CD8-positive, alpha-beta memory T cell (primary cell): ENCODE data around the gene NUP153. TPM values are rescaled to one million over a fixed set of nuclear protein-coding genes. Genes with fewer than 3 reads are reported as not detected.
A peak's percentile ranks its signal among the peaks of the same experiment; 100 is the strongest.

ENCODE experiments used
- CTCF ChIA-PET: fragments of 350-600 bp; sonication (Branson Sonifier 250); formaldehyde crosslinking; loops from one replicate; lab custom pipeline; 2021; ENCODE audit warnings: antibody characterized with exemption; lab: Charles Lee
- POLR2A ChIA-PET: fragments of 350-600 bp; sonication (Branson Sonifier 250); formaldehyde crosslinking; loops from one replicate; lab custom pipeline; 2021; ENCODE audit warnings: antibody characterized with exemption; lab: Charles Lee
- DNase-seq, 5 donors: peaks; one replicate each; pipeline versions ENCODE4 v3.0.0 to v3.0.0-alpha.2; 2020 to 2022; ENCODE audit warnings: mixed read lengths in 1 of 5
- H3K27ac ChIP-seq: one replicate; pipeline ENCODE4 v1.7.0; 2013; ENCODE audit warnings: low read depth, mild to moderate bottlenecking, low read length, moderate library complexity
- H3K27me3 ChIP-seq: 2 replicates; pipeline ENCODE4 v1.7.0; 2013; ENCODE audit warnings: low read length, mild to moderate bottlenecking; ENCODE audit not compliant: insufficient read depth, poor library complexity, severe bottlenecking
- H3K36me3 ChIP-seq: 2 replicates; pipeline ENCODE4 v1.7.0; 2013; ENCODE audit warnings: mild to moderate bottlenecking, low read length, moderate library complexity; ENCODE audit not compliant: insufficient read depth
- H3K4me1 ChIP-seq: 2 replicates; pipeline ENCODE4 v1.7.0; 2013; ENCODE audit warnings: mild to moderate bottlenecking, low read length, moderate library complexity; ENCODE audit not compliant: insufficient read depth
- H3K4me3 ChIP-seq: 2 replicates; pipeline ENCODE4 v1.7.0; 2013; ENCODE audit warnings: mild to moderate bottlenecking, low read length
- H3K9me3 ChIP-seq: 2 replicates; pipeline ENCODE4 v1.7.0; 2013; ENCODE audit warnings: mild to moderate bottlenecking, low read length
- H3K27ac Mint-ChIP-seq, 8 donors: one replicate each; pipeline ENCODE4 v1.8.0; 2020 to 2021; ENCODE audit warnings: mixed read lengths in 8 of 8, mild to moderate bottlenecking in 6 of 8, inconsistent platforms in 3 of 8, moderate library complexity in 3 of 8
- H3K27me3 Mint-ChIP-seq, 2 donors: one replicate each; pipeline ENCODE4 v1.8.0; 2020 to 2021; ENCODE audit warnings: mixed read lengths in 2 of 2, mild to moderate bottlenecking in 1 of 2, moderate library complexity in 1 of 2
- H3K36me3 Mint-ChIP-seq, 3 donors: one replicate each; pipeline ENCODE4 v1.8.0; 2020 to 2021; ENCODE audit warnings: mixed read lengths in 3 of 3, inconsistent platforms in 1 of 3, mild to moderate bottlenecking in 1 of 3
- H3K4me1 Mint-ChIP-seq, 3 donors: one replicate each; pipeline ENCODE4 v1.8.0; 2020 to 2021; ENCODE audit warnings: mixed read lengths in 3 of 3, inconsistent platforms in 1 of 3, mild to moderate bottlenecking in 1 of 3
- H3K4me3 Mint-ChIP-seq, 7 donors: one replicate each; pipeline ENCODE4 v1.8.0; 2020 to 2021; ENCODE audit warnings: mixed read lengths in 7 of 7, mild to moderate bottlenecking in 6 of 7, moderate library complexity in 4 of 7, inconsistent platforms in 2 of 7
- H3K9me3 Mint-ChIP-seq, 5 donors: one replicate each; pipeline ENCODE4 v1.8.0; 2020 to 2022; ENCODE audit warnings: mixed read lengths in 5 of 5, mild to moderate bottlenecking in 3 of 5, moderate library complexity in 2 of 5, inconsistent platforms in 1 of 5
- polyA plus RNA-seq: library from polyadenylated mRNA; unstranded; fragments of 300-500 nt; fragmentation: Illumina TruSeq; gene quantifications from one replicate; pipeline ENCODE4 v1.2.3, GENCODE V29; 2021
- total RNA-seq, 2 experiments: library from RNA; stranded (reverse); gene quantifications; one replicate each; pipeline ENCODE4 v1.2.3, GENCODE V29; 2021

The NUP153 gene
- total and polyA plus RNA-seq, 3 experiments from 2014 or later: 4.3 to 104 (median 97.4) TPM

DNA sequence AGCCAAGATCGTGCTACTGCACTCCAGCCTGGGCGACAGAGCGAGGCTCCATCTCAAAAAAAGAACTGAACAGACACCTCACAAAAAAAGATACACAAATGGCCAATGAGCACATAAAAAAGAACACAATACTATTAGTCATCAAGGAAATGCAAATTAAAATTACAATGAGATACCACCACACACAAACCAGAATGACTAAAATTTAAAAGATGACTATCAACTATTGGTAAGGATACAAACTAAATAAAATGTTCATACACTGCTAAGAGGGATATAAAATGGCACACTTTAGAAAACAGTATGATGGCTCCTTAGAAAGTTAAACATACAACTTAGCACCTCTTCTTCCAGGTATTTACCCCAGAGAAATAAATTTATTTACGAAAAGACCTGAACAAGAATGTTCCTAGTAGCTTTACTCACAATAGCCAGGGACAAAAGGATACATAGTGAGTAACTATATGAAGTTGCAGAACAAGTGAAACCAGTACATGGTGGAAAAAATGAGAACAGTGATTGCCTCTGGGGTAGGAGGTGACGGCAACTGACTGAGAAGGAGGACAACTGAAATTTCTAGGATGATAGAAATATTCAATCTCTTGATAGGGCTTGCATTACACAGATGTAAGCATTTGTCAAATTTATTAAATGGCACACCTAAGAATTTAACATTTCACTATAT lies 53.4 kb downstream of the NUP153 start:
- Histone ChIP-seq H3K4me1 (no peaks in the 10 kb centered on the region), H3K27me3 (no peaks in the 10 kb centered on the region), H3K4me3 (no peak overlapping the region), H3K36me3 (peaks cover 27% of the 10 kb centered on the region), H3K27ac (no peak overlapping the region), H3K9me3 (no peaks in the 10 kb centered on the region)
- no peak overlapping the region for H3K4me3 Mint-ChIP-seq
- DNase-seq: no peak
- peaks cover 11 to 76% (median 18%) of the 10 kb centered on the region in 3 donors for H3K36me3 Mint-ChIP-seq
- CTCF ChIA-PET: no interaction called here
- peak overlapping the region in 2 of 8 donors; percentile 1 to 42 for H3K27ac Mint-ChIP-seq
- POLR2A ChIA-PET: no interaction called here
- H3K4me1 Mint-ChIP-seq: peaks cover 18 to 52% (median 31%) of the 10 kb centered on the region in 3 donors
- H3K27me3 Mint-ChIP-seq: no peaks in the 10 kb centered on the region
- H3K9me3 Mint-ChIP-seq: no peaks in the 10 kb centered on the region

DNA sequence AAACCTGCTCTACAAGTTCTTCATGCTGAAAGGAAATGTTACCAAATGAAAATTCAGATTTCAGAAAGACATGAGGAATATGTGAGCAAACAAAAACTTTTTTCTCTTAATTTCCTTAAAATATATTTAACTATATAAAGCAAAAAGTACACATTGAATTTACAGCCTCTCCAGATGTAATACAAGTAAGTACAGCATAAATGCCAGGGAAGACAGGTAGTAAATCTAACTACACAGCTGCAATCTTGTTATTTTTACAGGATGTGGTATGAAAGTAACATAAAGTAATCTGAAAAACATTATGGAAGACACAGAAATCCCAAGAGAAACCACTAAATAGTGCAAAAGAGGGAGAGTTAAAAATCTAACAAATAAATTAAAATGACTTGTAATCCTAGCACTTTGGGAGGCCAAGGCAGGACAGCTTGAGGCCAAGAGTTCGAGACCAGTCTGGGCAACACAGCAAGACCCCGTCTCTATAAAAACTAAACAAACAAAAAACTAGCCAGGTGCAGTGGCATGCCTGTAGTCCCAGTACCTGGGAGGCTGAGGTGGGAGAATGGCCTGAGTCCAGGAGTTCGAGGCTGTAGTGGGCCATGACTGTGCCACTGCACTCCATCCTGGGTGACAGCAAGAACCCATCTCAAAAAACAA lies 55.9 kb downstream of the NUP153 start:
- H3K27me3 ChIP-seq: no peaks in the 10 kb centered on the region
- Mint-ChIP-seq H3K4me1 (peaks cover 16 to 34% (median 22%) of the 10 kb centered on the region in 3 donors), H3K27me3 (no peaks in the 10 kb centered on the region), H3K36me3 (peaks cover 15 to 76% (median 21%) of the 10 kb centered on the region in 3 donors), H3K27ac (peak overlapping the region in 5 of 8 donors; percentile 28 to 76 (median 54)), H3K9me3 (no peaks in the 10 kb centered on the region), H3K4me3 (no peak overlapping the region)
- CTCF ChIA-PET: no interaction called here
- no peaks in the 10 kb centered on the region for H3K9me3 ChIP-seq
- no peak overlapping the region for H3K4me3 ChIP-seq
- H3K27ac ChIP-seq: no peak overlapping the region
- DNase-seq: no peak
- POLR2A ChIA-PET: interaction anchor here (0.7 kb wide), 1 partner anchor 12 kb away, joined by 3 read pairs; no protein-coding TSS in a partner anchor
- H3K36me3 ChIP-seq: peaks cover 27% of the 10 kb centered on the region
- H3K4me1 ChIP-seq: no peaks in the 10 kb centered on the region

DNA sequence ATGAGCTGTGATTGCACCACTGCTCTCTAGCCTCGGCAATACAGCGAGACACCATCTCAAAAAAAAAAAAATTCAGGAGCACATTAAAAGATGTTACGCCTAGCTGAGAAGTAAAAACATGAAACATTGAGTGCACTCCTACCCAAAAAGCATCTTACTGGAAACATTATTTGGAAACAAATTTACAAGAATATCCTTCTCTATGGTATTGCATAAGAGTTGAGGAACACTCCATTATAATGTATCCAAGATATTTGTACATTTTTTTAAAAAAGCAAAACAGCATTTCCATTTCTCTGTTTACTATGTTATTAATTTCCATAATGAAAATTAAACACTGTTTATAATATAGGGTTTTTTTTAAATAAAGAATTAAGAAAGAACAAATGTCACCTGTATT lies 58.0 kb downstream of the NUP153 start:
- Histone ChIP-seq H3K4me3 (no peak overlapping the region), H3K27me3 (no peaks in the 10 kb centered on the region), H3K9me3 (no peaks in the 10 kb centered on the region), H3K4me1 (no peaks in the 10 kb centered on the region), H3K36me3 (peaks cover 31% of the 10 kb centered on the region), H3K27ac (no peak overlapping the region)
- Mint-ChIP-seq H3K27ac (peak overlapping the region in 1 of 8 donors; percentile 71), H3K4me1 (peaks cover 16 to 31% (median 22%) of the 10 kb centered on the region in 3 donors), H3K36me3 (peaks cover 16 to 76% (median 24%) of the 10 kb centered on the region in 3 donors), H3K9me3 (no peaks in the 10 kb centered on the region), H3K27me3 (no peaks in the 10 kb centered on the region), H3K4me3 (no peak overlapping the region)
- DNase-seq: no peak
- POLR2A ChIA-PET: no interaction called here
- CTCF ChIA-PET: interaction anchor here (1.5 kb wide), 1 partner anchor 8 kb away, joined by 4 read pairs; no protein-coding TSS in a partner anchor

DNA sequence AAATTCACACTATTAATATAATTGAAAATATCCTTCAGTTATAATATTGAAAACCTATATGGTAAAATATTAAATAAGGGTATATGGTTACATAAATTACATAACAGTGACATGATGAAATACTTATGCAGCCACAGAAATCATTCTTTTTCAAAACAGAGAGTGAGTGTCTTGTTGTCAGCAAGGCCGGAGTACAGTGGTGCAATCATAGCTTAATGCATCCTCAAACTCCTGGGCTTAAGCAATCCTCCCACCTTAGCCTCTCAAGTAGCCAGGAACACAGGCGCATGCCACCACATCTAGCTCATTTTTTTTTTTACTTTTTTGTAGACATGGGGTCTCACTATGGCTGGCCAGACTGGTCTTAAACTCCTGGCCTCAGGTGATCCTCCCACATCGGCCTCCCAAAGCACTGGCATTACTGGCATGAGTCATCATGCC lies 66.2 kb downstream of the NUP153 start:
- Histone ChIP-seq H3K4me1 (no peaks in the 10 kb centered on the region), H3K36me3 (peaks cover 42% of the 10 kb centered on the region), H3K4me3 (no peak overlapping the region), H3K27ac (no peak overlapping the region), H3K9me3 (no peaks in the 10 kb centered on the region), H3K27me3 (no peaks in the 10 kb centered on the region)
- POLR2A ChIA-PET: no interaction called here
- CTCF ChIA-PET: interaction anchor here (1.0 kb wide), 1 partner anchor 9 kb away, joined by 4 read pairs; no protein-coding TSS in a partner anchor
- peak overlapping the region in 4 of 8 donors; percentile 21 to 92 (median 45) for H3K27ac Mint-ChIP-seq
- no peaks in the 10 kb centered on the region for H3K9me3 Mint-ChIP-seq
- H3K4me1 Mint-ChIP-seq: peaks cover 13 to 31% (median 29%) of the 10 kb centered on the region in 3 donors
- H3K36me3 Mint-ChIP-seq: peaks cover 9 to 85% (median 23%) of the 10 kb centered on the region in 3 donors
- no peak overlapping the region for H3K4me3 Mint-ChIP-seq
- H3K27me3 Mint-ChIP-seq: no peaks in the 10 kb centered on the region
- no peak for DNase-seq

DNA sequence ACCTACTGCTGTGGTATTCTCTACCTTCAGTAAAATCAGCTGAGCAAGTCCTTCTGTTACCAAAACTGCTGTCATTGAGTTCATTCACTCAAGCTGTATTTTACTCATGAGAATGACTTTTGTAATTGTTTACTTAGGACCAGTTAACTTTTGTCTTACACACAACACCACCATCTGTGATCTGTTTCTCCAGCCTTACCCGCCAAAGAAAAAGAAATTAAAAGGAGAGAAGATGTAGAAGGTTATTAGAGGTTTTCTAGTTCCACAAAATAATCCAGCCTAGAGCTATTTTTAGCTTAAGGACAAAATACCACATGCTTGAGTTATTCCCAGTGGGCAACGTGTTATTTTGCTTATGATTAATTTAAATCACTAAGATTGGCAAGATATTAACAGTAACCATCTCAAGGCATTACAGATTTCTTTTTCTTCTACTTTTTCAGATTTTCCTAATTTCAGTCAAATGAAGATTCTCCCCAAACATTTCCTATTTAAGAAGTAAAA lies 68.5 kb downstream of the NUP153 start:
- ChIA-PET POLR2A (no interaction called here), CTCF (no interaction called here)
- peaks cover 4 to 75% (median 17%) of the 10 kb centered on the region in 3 donors for H3K36me3 Mint-ChIP-seq
- H3K4me1 Mint-ChIP-seq: peaks cover 28 to 47% (median 42%) of the 10 kb centered on the region in 3 donors
- Histone ChIP-seq H3K9me3 (no peaks in the 10 kb centered on the region), H3K4me3 (no peak overlapping the region), H3K27me3 (no peaks in the 10 kb centered on the region), H3K36me3 (peaks cover 33% of the 10 kb centered on the region), H3K4me1 (peaks cover 14% of the 10 kb centered on the region), H3K27ac (no peak overlapping the region)
- no peak overlapping the region for H3K4me3 Mint-ChIP-seq
- H3K27me3 Mint-ChIP-seq: no peaks in the 10 kb centered on the region
- H3K27ac Mint-ChIP-seq: peak overlapping the region; percentile 0 to 81 (median 50)
- H3K9me3 Mint-ChIP-seq: no peaks in the 10 kb centered on the region
- DNase-seq: no peak

DNA sequence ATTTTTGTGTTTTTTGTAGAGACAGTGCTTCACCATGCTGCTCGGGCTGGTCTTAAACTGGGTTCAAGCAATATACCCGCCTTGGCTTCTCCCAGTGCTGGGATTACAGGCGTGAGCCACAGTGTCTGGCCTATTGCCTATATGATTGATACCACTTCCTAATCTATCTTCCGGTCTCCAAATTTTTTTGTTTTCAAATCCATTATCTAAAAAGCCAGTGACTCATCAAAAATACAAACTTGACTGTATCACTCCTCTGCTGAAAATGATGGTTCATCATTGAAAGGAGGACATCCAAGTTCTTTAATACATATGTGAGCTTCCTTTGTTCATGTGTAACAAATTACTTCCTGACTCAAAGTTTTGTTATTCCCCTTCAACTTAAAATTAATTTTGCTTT lies 71.2 kb downstream of the NUP153 start:
- no peaks in the 10 kb centered on the region for H3K27me3 Mint-ChIP-seq
- peaks cover 0 to 75% (median 9%) of the 10 kb centered on the region in 3 donors for H3K36me3 Mint-ChIP-seq
- H3K4me3 Mint-ChIP-seq: no peak overlapping the region
- H3K9me3 Mint-ChIP-seq: no peaks in the 10 kb centered on the region
- CTCF ChIA-PET: interaction anchor here (1.1 kb wide), 1 partner anchor 52 kb away, joined by 3 read pairs; no protein-coding TSS in a partner anchor
- Histone ChIP-seq H3K9me3 (no peaks in the 10 kb centered on the region), H3K36me3 (peaks cover 24% of the 10 kb centered on the region), H3K27me3 (no peaks in the 10 kb centered on the region), H3K4me1 (peaks cover 24% of the 10 kb centered on the region), H3K4me3 (no peak overlapping the region), H3K27ac (no peak overlapping the region)
- DNase-seq: no peak
- H3K27ac Mint-ChIP-seq: peak overlapping the region; percentile 15 to 94 (median 74)
- H3K4me1 Mint-ChIP-seq: peaks cover 40 to 61% (median 55%) of the 10 kb centered on the region in 3 donors
- POLR2A ChIA-PET: no interaction called here

DNA sequence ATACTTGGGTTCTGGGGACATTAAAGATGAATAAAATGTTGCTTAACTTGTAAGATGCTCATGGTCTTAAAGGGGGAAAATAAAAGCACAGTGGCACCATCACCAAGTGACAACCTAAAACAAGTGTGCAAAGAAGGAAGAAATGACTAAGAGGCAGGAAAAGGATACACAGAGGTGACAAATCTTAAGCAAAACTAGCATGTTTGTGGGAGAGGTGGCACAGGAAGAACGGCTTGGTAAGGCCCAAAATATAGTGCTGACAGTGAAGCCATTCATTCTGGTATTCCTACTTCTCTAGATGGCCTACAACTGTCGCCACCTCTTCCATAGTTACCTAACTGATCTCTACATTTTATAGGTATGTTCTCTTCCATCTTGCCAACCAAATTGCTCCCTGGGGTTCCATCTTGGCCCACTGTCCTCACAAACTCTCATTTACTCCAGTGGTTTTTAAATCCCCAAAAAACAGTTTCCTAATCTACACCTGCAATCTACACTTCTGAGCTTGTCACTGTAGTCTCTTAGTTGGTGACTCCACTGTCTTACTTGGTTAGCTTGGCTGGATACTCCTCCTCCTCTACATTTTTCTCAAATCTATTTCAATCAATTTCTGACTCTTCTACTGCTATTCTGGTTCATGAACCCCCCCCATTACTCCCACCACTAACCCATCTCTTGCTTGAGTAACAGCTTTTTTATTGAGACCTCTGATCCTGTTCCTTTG lies 73.1 kb downstream of the NUP153 start:
- Mint-ChIP-seq H3K9me3 (no peaks in the 10 kb centered on the region), H3K4me3 (peak overlapping the region in 6 of 7 donors; percentile 49 to 76 (median 56)), H3K4me1 (peaks cover 55 to 74% (median 70%) of the 10 kb centered on the region in 3 donors), H3K27me3 (no peaks in the 10 kb centered on the region), H3K36me3 (peaks cover 3 to 74% (median 17%) of the 10 kb centered on the region in 3 donors), H3K27ac (peak overlapping the region; percentile 39 to 98 (median 84))
- Histone ChIP-seq H3K4me3 (no peak overlapping the region), H3K36me3 (peaks cover 17% of the 10 kb centered on the region), H3K4me1 (peaks cover 24% of the 10 kb centered on the region), H3K27ac (peak overlapping the region; percentile 25), H3K27me3 (no peaks in the 10 kb centered on the region), H3K9me3 (no peaks in the 10 kb centered on the region)
- ChIA-PET POLR2A (interaction anchor here (0.8 to 1.4 kb wide), 2 partner anchors 33 kb away, joined by 3 to 4 read pairs; no protein-coding TSS in a partner anchor), CTCF (interaction anchor here (0.9 to 2.0 kb wide), 4 partner anchors 22 to 170 kb away, joined by 3 to 4 read pairs (median 3); no protein-coding TSS in a partner anchor)
- peak in 2 of 5 donors; percentile 2 to 33 for DNase-seq
